ENCODE data around the gene ZNF17.
A peak's percentile ranks its signal among the peaks of the same experiment; 100 is the strongest.

ZNF17 gene

DNA sequence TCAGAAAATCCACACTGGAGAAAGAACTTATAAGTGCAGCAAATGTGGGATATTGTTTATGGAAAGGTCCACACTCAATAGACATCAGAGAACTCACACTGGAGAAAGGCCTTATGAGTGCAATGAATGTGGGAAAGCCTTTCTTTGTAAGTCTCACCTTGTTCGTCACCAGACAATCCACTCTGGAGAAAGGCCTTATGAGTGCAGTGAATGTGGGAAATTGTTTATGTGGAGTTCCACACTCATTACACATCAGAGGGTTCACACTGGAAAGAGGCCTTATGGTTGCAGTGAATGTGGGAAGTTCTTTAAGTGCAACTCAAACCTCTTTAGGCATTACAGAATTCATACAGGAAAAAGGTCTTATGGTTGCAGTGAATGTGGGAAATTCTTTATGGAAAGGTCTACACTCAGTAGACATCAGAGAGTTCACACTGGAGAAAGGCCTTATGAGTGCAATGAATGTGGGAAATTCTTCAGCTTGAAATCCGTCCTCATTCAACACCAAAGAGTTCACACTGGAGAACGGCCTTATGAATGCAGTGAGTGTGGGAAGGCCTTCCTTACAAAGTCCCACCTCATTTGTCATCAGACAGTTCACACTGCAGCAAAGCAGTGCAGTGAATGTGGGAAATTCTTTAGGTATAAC is 33.3 kb upstream of the ZNF17 start:
- TF ChIP-seq ZFX (IDR thresholded peaks at IDR 0.05): no peak
- TF ChIP-seq, protein P1, sequence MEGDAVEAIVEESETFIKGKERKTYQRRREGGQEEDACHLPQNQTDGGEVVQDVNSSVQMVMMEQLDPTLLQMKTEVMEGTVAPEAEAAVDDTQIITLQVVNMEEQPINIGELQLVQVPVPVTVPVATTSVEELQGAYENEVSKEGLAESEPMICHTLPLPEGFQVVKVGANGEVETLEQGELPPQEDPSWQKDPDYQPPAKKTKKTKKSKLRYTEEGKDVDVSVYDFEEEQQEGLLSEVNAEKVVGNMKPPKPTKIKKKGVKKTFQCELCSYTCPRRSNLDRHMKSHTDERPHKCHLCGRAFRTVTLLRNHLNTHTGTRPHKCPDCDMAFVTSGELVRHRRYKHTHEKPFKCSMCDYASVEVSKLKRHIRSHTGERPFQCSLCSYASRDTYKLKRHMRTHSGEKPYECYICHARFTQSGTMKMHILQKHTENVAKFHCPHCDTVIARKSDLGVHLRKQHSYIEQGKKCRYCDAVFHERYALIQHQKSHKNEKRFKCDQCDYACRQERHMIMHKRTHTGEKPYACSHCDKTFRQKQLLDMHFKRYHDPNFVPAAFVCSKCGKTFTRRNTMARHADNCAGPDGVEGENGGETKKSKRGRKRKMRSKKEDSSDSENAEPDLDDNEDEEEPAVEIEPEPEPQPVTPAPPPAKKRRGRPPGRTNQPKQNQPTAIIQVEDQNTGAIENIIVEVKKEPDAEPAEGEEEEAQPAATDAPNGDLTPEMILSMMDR (conservative IDR thresholded peaks at IDR 0.05): no peak
- H3K27ac ChIP-seq: no peak overlapping the region

DNA sequence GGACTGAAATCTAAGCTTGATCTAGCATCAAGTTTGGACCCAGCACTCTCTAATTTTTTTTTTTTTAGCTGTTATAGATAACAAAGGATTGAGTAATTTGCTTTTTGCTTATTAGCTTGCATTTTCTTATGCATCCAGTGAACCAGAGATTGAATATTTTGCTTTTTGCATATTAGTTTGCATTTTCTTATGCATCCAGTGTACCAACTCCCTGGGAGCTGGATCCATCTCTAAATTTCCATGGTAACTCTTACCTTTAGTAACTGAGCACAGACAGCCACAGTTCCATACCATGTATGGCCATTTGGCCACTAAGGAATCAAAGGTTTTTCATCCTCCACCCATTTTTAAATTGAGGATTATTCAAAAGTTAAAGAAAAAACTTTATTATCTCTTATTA is 30.0 kb upstream of the ZNF17 start:
- H3K27ac ChIP-seq: no peak overlapping the region
- TF ChIP-seq, protein P1 (conservative IDR thresholded peaks at IDR 0.05): no peak
- no peak for TF ChIP-seq ZFX (IDR thresholded peaks at IDR 0.05)

DNA sequence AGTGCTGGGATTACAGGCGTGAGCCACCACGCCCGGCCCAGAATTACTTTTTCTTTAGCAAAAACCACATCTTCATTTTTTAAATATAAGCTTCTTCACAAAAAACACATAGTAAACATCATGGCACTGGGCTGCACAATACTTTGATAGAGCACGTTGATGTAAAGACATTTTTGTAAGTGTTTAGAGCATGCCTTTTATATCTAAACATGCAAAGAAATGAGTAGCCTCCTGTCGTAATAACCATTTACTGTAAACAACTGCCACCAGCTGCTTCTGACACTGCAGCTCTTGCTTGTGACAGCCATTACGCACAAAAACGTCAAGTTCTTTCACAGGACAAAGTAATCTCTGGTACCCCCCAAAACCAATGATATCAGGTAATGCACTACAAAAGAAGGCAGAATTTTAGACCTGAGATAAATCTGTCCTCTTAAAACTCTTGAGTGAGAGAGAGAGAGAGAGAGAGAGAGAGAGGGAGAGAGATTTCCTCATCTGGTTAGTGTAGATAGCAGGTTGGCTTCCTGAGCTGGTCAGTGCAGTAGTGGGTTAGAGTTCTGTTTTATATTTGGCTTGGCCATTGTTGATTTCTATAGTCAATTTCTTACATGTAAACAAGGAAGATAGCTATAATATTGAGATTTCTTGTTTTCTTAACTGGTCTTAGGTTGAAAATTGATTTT is 28.0 kb upstream of the ZNF17 start:
- no peak overlapping the region for H3K27ac ChIP-seq
- TF ChIP-seq, protein P1 (conservative IDR thresholded peaks at IDR 0.05): no peak
- TF ChIP-seq ZFX (IDR thresholded peaks at IDR 0.05): no peak

DNA sequence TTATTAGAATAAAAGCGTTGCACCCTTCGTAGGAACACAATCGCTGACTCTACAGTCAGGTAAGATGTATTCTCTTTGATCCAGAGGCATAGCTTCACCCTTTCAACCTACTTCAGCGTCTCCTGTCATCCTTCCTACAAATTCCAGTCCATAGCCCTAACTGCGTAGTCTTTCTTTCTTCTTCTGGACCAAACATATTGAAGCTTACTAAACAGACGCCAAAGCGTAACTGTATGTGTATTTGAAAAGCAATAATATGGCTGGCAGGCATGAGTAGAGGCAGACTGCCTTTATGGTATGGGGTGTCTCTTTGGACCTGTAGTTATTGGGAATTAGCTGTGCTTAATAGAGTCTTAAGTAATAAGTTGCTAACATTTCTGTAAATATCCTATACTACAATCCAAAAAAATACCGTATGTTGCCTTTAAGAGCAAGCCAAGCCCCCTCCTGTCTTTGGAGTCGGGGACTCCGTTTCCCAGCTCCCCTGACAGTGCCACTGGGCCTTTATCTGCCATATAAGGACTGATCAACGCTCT is 21.7 kb upstream of the ZNF17 start:
- peak overlapping the region; percentile 80 for H3K27ac ChIP-seq
- TF ChIP-seq, protein P1 (conservative IDR thresholded peaks at IDR 0.05): no peak
- no peak for TF ChIP-seq ZFX (IDR thresholded peaks at IDR 0.05)

DNA sequence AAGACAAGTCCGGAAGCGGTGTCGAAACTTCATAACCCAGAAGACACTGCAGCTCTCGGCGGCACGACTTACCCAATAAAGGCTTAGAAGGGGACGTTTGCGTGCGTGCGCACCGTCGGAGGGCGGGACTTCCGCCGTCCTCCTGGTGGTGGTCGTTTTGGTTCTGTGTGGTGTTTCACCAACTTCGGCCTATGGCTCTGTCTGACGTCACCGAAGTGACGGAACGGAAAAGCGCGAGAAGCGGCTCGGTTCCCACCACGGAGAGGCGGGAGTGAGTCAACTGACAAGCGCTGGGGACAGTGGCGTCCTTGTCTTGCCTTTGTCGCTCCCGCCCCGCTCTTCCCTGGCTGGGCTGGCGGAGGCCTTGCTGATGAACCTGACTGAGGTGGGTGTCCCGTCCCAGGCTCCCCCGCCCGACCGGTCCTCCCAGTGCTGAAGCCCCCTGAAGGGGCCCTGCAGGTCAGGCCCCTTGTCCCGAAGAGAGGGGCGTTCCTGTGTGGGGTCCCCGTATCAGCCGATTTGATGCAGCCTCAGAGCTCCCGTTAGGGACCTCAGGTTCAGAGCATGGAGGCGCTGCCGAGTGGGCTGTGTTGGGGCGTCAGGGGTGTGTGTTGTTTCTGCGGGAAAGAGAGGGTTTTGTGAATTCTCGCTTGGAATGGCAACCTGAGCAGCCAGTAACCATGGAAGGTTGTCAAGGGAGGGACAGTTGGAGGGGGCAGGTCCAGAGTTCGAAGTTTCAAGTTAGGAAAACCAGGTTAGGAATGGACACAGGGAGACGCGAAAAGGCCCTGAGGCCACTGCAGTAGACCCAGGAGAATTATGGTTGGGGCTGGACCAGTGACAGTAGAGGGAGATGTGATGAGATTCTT is 21.0 kb upstream of the ZNF17 start, which contains the start of gene ZNF548:
Gene ZNF548 (plus strand): TSS at position 125 of the 869 bp plus-strand sequence. CDS start 246 bp downstream, at position 371.
- TF ChIP-seq, protein P1 (conservative IDR thresholded peaks at IDR 0.05): no peak; the same call in 1 of the 2 replicates
- peak; percentile 45 for TF ChIP-seq ZFX (IDR thresholded peaks at IDR 0.05)
- peak within 1 kb of the TSS; percentile 80 for H3K27ac ChIP-seq

DNA sequence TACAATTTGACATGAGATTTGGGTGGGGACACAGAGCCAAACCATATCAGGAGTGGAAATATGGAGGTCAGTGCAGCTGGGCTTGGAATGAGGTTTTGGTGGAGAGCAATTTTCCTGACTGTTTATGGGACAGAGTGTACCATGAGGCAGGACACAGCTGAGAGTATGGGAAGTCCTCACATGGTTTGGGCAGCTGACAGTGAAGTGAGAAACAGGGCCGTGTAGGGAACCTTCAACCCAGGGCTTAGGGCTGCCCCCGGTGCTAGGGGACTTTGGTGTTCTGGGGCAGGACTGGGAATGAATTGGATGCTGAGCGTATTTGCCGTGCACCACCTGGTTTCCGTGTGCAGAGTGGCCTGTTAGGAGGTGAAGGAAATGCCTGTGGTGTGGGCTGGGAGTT is 15.3 kb upstream of the ZNF17 start:
- no peak overlapping the region for H3K27ac ChIP-seq
- TF ChIP-seq, protein P1 (conservative IDR thresholded peaks at IDR 0.05): no peak
- no peak for TF ChIP-seq ZFX (IDR thresholded peaks at IDR 0.05)
